Measurements from ENCODE around the gene TUBGCP3. TPM values are rescaled to one million over a fixed set of nuclear protein-coding genes. Genes with fewer than 3 reads are reported as not detected.
"Not testable (repeated sequence)": the region's sequence is repeated elsewhere in the genome, so short reads cannot be mapped to it uniquely, and the experiment has no call there.

TUBGCP3 gene
- total RNA-seq, 6 experiments from 2014 or later, result 16.5 to 28.5 (median 25.6) TPM

DNA sequence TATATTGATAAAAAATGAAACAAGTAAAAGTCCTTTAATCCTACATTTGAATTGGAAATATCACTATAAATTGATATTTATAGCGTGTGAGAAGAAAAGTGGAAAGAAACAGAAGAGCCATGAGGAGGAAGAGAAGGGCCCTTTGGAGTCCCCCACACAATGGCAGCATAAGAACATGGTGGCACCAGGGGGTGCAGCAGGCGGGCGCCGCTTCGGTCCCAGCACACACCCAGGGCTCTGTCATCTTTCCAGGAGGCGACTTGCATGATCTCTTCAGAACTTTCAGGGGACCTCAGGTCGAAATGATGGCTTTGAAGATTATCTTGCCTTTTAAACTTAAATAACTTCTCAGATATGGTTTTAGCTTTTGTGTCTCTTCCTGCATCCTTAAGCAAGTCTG lies 91.8 kb downstream of the TUBGCP3 start:
- no peaks in the 10 kb centered on the region; the same call in 1 of the 2 replicates for H3K36me3 Mint-ChIP-seq (ENCODE audit: low read depth)
- no peaks in the 10 kb centered on the region for H3K4me1 Mint-ChIP-seq (ENCODE audit: low read depth)
- no peaks in the 10 kb centered on the region; the same call in 1 of the 2 replicates for H3K27me3 Mint-ChIP-seq (ENCODE audit: insufficient read depth)
- no peak for TF ChIP-seq CTCF (IDR thresholded peaks at IDR 0.05)
- H3K27ac Mint-ChIP-seq, result no peak overlapping the region
- no peaks in the 10 kb centered on the region for H3K9me3 Mint-ChIP-seq
- no peak for DNase-seq
- no peak overlapping the region for H3K4me3 Mint-ChIP-seq

DNA sequence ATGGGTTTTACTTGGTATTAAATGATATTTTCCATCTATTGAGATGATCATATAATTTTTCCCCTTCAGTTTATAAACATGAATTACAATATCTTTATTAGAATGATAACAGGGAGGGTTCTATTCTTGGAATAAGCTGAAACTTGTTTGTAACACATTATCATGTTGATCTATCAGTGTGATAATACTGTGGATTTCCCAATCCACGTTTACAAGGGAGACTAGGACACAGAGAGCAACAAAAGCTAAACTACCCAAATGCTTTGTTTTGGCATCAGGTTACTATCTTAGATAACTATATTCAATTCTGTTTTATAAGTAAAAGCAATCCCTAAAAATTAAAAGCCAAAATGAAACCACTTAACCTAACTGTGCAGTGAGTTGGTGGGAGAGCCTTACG lies 92.5 kb downstream of the TUBGCP3 start:
- Mint-ChIP-seq H3K9me3 (no peaks in the 10 kb centered on the region), H3K27me3 (ENCODE audit: insufficient read depth) (no peaks in the 10 kb centered on the region; the same call in 1 of the 2 replicates), H3K4me1 (ENCODE audit: low read depth) (no peaks in the 10 kb centered on the region), H3K36me3 (ENCODE audit: low read depth) (no peaks in the 10 kb centered on the region; the same call in 1 of the 2 replicates), H3K27ac (no peak overlapping the region), H3K4me3 (no peak overlapping the region)
- DNase-seq, result no peak
- no peak for TF ChIP-seq CTCF (IDR thresholded peaks at IDR 0.05)

DNA sequence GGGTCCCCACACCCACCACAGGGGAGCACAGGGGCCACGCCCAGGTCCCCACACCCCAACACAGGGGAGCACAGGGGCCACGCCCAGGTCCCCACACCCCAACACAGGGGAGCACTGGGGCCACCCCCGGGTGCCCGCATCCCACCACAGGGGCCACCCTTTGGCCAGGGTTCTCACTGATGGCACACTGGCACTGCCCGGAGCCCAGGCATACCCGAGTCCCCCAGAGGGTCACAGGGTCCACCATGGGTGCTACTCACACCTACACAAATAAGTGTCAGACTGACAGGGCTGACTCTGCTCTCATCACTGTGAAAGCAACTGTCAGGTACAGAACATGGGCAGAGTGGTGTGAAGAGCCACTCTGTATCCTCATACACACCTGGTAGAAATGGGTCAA lies 98.8 kb downstream of the TUBGCP3 start:
- Mint-ChIP-seq H3K36me3 (ENCODE audit: low read depth) (peaks cover 4% of the 10 kb centered on the region; the same call in 1 of the 2 replicates), H3K9me3 (no peaks in the 10 kb centered on the region), H3K4me3 (no peak overlapping the region), H3K27ac (no peak overlapping the region), H3K4me1 (ENCODE audit: low read depth) (peaks cover 14% of the 10 kb centered on the region; the same call in 1 of the 2 replicates), H3K27me3 (ENCODE audit: insufficient read depth) (no peaks in the 10 kb centered on the region; the same call in 1 of the 2 replicates)
- no peak for TF ChIP-seq CTCF (IDR thresholded peaks at IDR 0.05)
- DNase-seq, result no peak

DNA sequence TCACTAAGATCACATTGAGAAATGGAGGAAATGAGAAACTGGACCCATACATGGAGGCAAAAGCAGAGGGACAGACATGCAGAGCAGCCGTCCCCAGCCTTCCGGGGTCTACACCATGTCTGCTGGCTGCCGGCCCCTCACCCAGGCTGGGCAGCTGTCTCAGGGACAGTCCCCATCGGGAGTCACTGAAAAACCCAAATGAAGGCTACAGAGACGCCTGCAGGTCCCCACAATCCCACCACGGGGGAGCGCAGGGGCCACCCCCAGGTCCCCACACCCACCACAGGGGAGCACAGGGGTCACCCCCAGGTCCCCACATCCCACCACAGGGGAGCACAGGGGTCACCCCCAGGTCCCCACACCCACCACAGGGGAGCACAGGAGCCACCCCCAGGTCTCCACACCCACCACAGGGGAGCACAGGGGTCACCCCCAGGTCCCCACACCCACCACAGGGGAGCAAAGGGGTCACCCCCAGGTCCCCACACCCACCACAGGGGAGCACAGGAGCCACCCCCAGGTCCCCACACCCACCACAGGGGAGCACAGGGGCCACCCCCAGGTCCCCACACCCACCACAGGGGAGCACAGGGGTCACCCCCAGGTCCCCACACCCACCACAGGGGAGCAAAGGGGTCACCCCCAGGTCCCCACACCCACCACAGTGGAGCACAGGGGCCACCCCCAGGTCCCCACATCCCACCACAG lies 99.5 kb downstream of the TUBGCP3 start:
- H3K4me1 Mint-ChIP-seq (ENCODE audit: low read depth), result peaks cover 14% of the 10 kb centered on the region; the same call in 1 of the 2 replicates
- not testable (repeated sequence) for H3K27me3 Mint-ChIP-seq (ENCODE audit: insufficient read depth); H3K27ac Mint-ChIP-seq; H3K36me3 Mint-ChIP-seq (ENCODE audit: low read depth); DNase-seq; H3K9me3 Mint-ChIP-seq; H3K4me3 Mint-ChIP-seq

GRCh38 chr13:112487127-112487517 lies 100.8 kb downstream of the TUBGCP3 start:
- Mint-ChIP-seq H3K27ac (no peak overlapping the region), H3K36me3 (ENCODE audit: low read depth) (peaks cover 17% of the 10 kb centered on the region; the same call in 1 of the 2 replicates), H3K4me1 (ENCODE audit: low read depth) (peaks cover 14% of the 10 kb centered on the region; the same call in 1 of the 2 replicates), H3K27me3 (ENCODE audit: insufficient read depth) (no peaks in the 10 kb centered on the region; the same call in 1 of the 2 replicates), H3K4me3 (no peak overlapping the region), H3K9me3 (no peaks in the 10 kb centered on the region)
- TF ChIP-seq CTCF (IDR thresholded peaks at IDR 0.05), result no peak
- DNase-seq, result no peak

GRCh38 chr13:112486386-112487126 lies 101.4 kb downstream of the TUBGCP3 start:
- Mint-ChIP-seq H3K4me3 (no peak overlapping the region), H3K27me3 (ENCODE audit: insufficient read depth) (no peaks in the 10 kb centered on the region; the same call in 1 of the 2 replicates), H3K4me1 (ENCODE audit: low read depth) (peaks cover 19% of the 10 kb centered on the region; the same call in 1 of the 2 replicates), H3K36me3 (ENCODE audit: low read depth) (peaks cover 17% of the 10 kb centered on the region; the same call in 1 of the 2 replicates), H3K9me3 (no peaks in the 10 kb centered on the region), H3K27ac (peak overlapping the region; percentile 57; the same call in 1 of the 2 replicates)
- peak; percentile 4 for DNase-seq
- TF ChIP-seq CTCF (IDR thresholded peaks at IDR 0.05), result no peak

- H3K27me3 Mint-ChIP-seq (ENCODE audit: insufficient read depth); DNase-seq; H3K4me3 Mint-ChIP-seq; H3K9me3 Mint-ChIP-seq; H3K27ac Mint-ChIP-seq: not testable (repeated sequence)
- peaks cover 23% of the 10 kb centered on the region; the same call in 1 of the 2 replicates for H3K4me1 Mint-ChIP-seq (ENCODE audit: low read depth)
- peaks cover 24% of the 10 kb centered on the region for H3K36me3 Mint-ChIP-seq (ENCODE audit: low read depth)
Measured at GRCh38 chr13:112485814-112486213, 102.1 kb downstream of the TUBGCP3 start.
